Transverse colon (tissue), 4 donors: ENCODE measurements around the gene WIPF3. TPM values are rescaled to one million over a fixed set of nuclear protein-coding genes. Genes with fewer than 3 reads are reported as not detected.
A peak's percentile ranks its signal among the peaks of the same experiment; 100 is the strongest.

ENCODE experiments used
- DNase-seq: peaks from one replicate; pipeline ENCODE4 v3.0.0-alpha.2; 2019
- H3K27ac ChIP-seq, 4 donors: fragments of 200-600 bp; sonication (generic); 2 replicates each; pipeline ENCODE4 v1.5.1; 2016 to 2018; ENCODE audit warnings: inconsistent platforms in 4 of 4
- H3K27me3 ChIP-seq: fragments of 200-600 bp; sonication (generic); 2 replicates; pipeline ENCODE4 v1.5.1; 2017; ENCODE audit warnings: inconsistent platforms
- H3K36me3 ChIP-seq, 4 donors: fragments of 200-600 bp; sonication (generic); 2 replicates each; pipeline ENCODE4 v1.5.1; 2017 to 2019; ENCODE audit warnings: inconsistent platforms in 4 of 4
- H3K4me1 ChIP-seq, 4 donors: fragments of 200-600 bp; sonication (generic); 2 replicates each; pipeline ENCODE4 v1.5.1; 2017 to 2020; ENCODE audit warnings: inconsistent platforms in 4 of 4
- H3K4me3 ChIP-seq, 4 donors: fragments of 200-600 bp; sonication (generic); 1 replicate in 1 of 4; 2 replicates in 3 of 4; pipeline versions ENCODE4 v1.5.1 to v1.6.1; 2017 to 2019; ENCODE audit warnings: inconsistent platforms in 4 of 4
- H3K9me3 ChIP-seq, 2 donors: fragments of 200-600 bp; sonication (generic); 2 replicates each; pipeline ENCODE4 v1.5.1; 2017 to 2019; ENCODE audit warnings: inconsistent platforms in 2 of 2
- CTCF ChIP-seq, 5 experiments: fragments of 200-600 bp in 3 of 5; fragments of 450-650 bp in 2 of 5; sonication (generic) in 3 of 5; IDR thresholded peaks; 1 replicate in 2 of 5; 2 replicates in 3 of 5; pipeline ENCODE4 v1.5.1; 2016 to 2017; ENCODE audit warnings: antibody characterized with exemption in 5 of 5, inconsistent platforms in 3 of 5, mild to moderate bottlenecking in 2 of 5, moderate library complexity in 1 of 5
- EP300 ChIP-seq: sonication (generic); formaldehyde crosslinking; IDR thresholded peaks from one replicate; pipeline ENCODE4 v1.6.1; 2017; ENCODE audit warnings: antibody characterized with exemption, low read depth
- POLR2A ChIP-seq: fragments of 450-650 bp; IDR thresholded peaks from one replicate; pipeline ENCODE4 v1.6.1; 2016; ENCODE audit warnings: antibody characterized with exemption, mild to moderate bottlenecking, moderate library complexity
- POLR2AphosphoS5 ChIP-seq, 3 donors: sonication (generic); formaldehyde crosslinking; IDR thresholded peaks; one replicate each; pipeline ENCODE4 v1.6.1; 2016; ENCODE audit warnings: antibody characterized with exemption in 3 of 3
- WGBS, 2 donors: methylation state at CpG; one replicate each; pipeline ENCODE4 v1.1.5; 2018; ENCODE audit warnings: low coverage in 1 of 2; 5-methylcytosine and 5-hydroxymethylcytosine counted together
- in situ Hi-C, 4 donors: fragments of 200-750 bp; cut with MboI; loops; one replicate each; pipeline versions ENCODE4 v1.15.0 to v1.15.1; 2017; ENCODE audit warnings: low sequenced_read_pairs in 3 of 4, low pct_ligation_motif_present in 1 of 4, low pct_unique_long_range_greater_than_20kb in 1 of 4
- intact Hi-C: fragments of 100-400 bp; cut with DNase I; formaldehyde crosslinking; loops from one replicate; pipeline ENCODE4 v1.15.1; 2023; ENCODE audit warnings: low total_unique reads
- total RNA-seq, 4 donors: library from RNA; depleted of rRNA; stranded (reverse); fragments of >200 nt; gene quantifications; one replicate each; pipeline ENCODE4 v1.1.0, GENCODE V29; 2016

WIPF3 gene
- total RNA-seq, 4 donors from 2014 or later, result 0.41 to 3.7 TPM; not detected in 2

GRCh38 chr7:29951206-29951605, 144.9 kb downstream of the WIPF3 start:
- Histone ChIP-seq H3K4me1 (peaks cover 0 to 2% (median under 1%) of the 10 kb centered on the region in 4 donors), H3K27me3 (no peaks in the 10 kb centered on the region), H3K36me3 (no peaks in the 10 kb centered on the region), H3K9me3 (no peaks in the 10 kb centered on the region), H3K4me3 (no peak overlapping the region), H3K27ac (no peak overlapping the region)
- intact Hi-C loops, result loop anchor here (5.0 kb wide), 1 partner anchor 644 kb away; no protein-coding TSS in a partner anchor
- no peak for DNase-seq
- in situ Hi-C loops, result no loop called here
- TF ChIP-seq POLR2A (no peak), CTCF (IDR thresholded peaks at IDR 0.05) (no peak), POLR2AphosphoS5 (IDR thresholded peaks at IDR 0.05) (no peak), EP300 (no peak)
- 93% methylated on average over 8 of the region's 8 CpGs; no CpG with 5 or more reads in 1 of the 2 donors for WGBS, 2 donors

- intact Hi-C loops (loop anchor here (5.0 kb wide), 1 partner anchor 647 kb away; no protein-coding TSS in a partner anchor), in situ Hi-C loops (no loop called here)
- 90 to 97% methylated on average over 3 to 4 of the region's 4 CpGs for WGBS, 2 donors
- H3K27me3 ChIP-seq, result no peaks in the 10 kb centered on the region
- no peak for DNase-seq
- no peaks in the 10 kb centered on the region for H3K9me3 ChIP-seq
- no peaks in the 10 kb centered on the region for H3K4me1 ChIP-seq
- H3K27ac ChIP-seq, result no peak overlapping the region
- H3K4me3 ChIP-seq, result no peak overlapping the region
- H3K36me3 ChIP-seq, result no peaks in the 10 kb centered on the region
- TF ChIP-seq EP300 (no peak), CTCF (IDR thresholded peaks at IDR 0.05) (no peak), POLR2A (no peak), POLR2AphosphoS5 (IDR thresholded peaks at IDR 0.05) (no peak)
Observed at GRCh38 chr7:29953726-29954347, 147.5 kb downstream of the WIPF3 start.

- H3K9me3 ChIP-seq, result no peaks in the 10 kb centered on the region
- in situ Hi-C loops (no loop called here), intact Hi-C loops (no loop called here)
- no peaks in the 10 kb centered on the region for H3K27me3 ChIP-seq
- 95 to 100% methylated on average over 1 to 7 of the region's 7 CpGs for WGBS, 2 donors
- H3K27ac ChIP-seq, result no peak overlapping the region
- no peaks in the 10 kb centered on the region for H3K36me3 ChIP-seq
- H3K4me1 ChIP-seq, result no peaks in the 10 kb centered on the region
- no peak for TF ChIP-seq POLR2AphosphoS5 (IDR thresholded peaks at IDR 0.05)
- no peak for TF ChIP-seq EP300
- TF ChIP-seq CTCF (IDR thresholded peaks at IDR 0.05), result no peak
- no peak for TF ChIP-seq POLR2A
- DNase-seq, result no peak
- no peak overlapping the region for H3K4me3 ChIP-seq
Observed at GRCh38 chr7:29955075-29955792, 148.9 kb downstream of the WIPF3 start.

- Histone ChIP-seq H3K4me1 (no peaks in the 10 kb centered on the region), H3K27me3 (no peaks in the 10 kb centered on the region), H3K36me3 (no peaks in the 10 kb centered on the region), H3K9me3 (no peaks in the 10 kb centered on the region), H3K4me3 (no peak overlapping the region), H3K27ac (no peak overlapping the region)
- intact Hi-C loops, result no loop called here
- WGBS, 2 donors, result 63 to 70% methylated on average over 4 to 8 of the region's 8 CpGs
- peak; percentile 13 for DNase-seq
- in situ Hi-C loops, result no loop called here
- no peak for TF ChIP-seq EP300
- TF ChIP-seq POLR2AphosphoS5 (IDR thresholded peaks at IDR 0.05), result no peak
- TF ChIP-seq POLR2A, result no peak
- no peak for TF ChIP-seq CTCF (IDR thresholded peaks at IDR 0.05)
Observed at GRCh38 chr7:29955799-29956486, 149.6 kb downstream of the WIPF3 start.
